Lung (tissue), 12 donors: ENCODE measurements around the gene KRTAP10-4. TPM values are rescaled to one million over a fixed set of nuclear protein-coding genes. Genes with fewer than 3 reads are reported as not detected.
"Not testable (repeated sequence)": the region's sequence is repeated elsewhere in the genome, so short reads cannot be mapped to it uniquely, and the experiment has no call there.

Source experiments
- ATAC-seq: fragments of 200-7000 bp; cut with Tn5 transposase; one replicate; pipeline ENCODE4 v1.9.1; 2020; ENCODE audit warnings: moderate number of reproducible peaks; ENCODE audit not compliant: insufficient read depth, low FRiP score
- DNase-seq, 3 donors: peaks; one replicate each; pipeline ENCODE4 v3.0.0-alpha.2; 2013 to 2017
- H3K27ac ChIP-seq, 2 donors: one replicate each; pipeline ENCODE4 v1.5.1; 2013; ENCODE audit warnings: mild to moderate bottlenecking in 2 of 2, moderate library complexity in 2 of 2, control low read depth in 1 of 2, inconsistent platforms in 1 of 2, low read depth in 1 of 2, low read length in 1 of 2
- H3K27me3 ChIP-seq, 3 donors: one replicate each; pipeline ENCODE4 v1.5.1; 2013; ENCODE audit warnings: low read length in 2 of 3; ENCODE audit not compliant: control insufficient read depth in 3 of 3, insufficient read depth in 3 of 3
- H3K36me3 ChIP-seq, 4 donors: one replicate each; pipeline ENCODE4 v1.5.1; 2013; ENCODE audit warnings: low read length in 4 of 4, mild to moderate bottlenecking in 1 of 4, moderate library complexity in 1 of 4; ENCODE audit not compliant: control insufficient read depth in 4 of 4, insufficient read depth in 4 of 4
- H3K4me1 ChIP-seq, 5 donors: one replicate each; pipeline ENCODE4 v1.5.1; 2013; ENCODE audit warnings: low read length in 5 of 5, mild to moderate bottlenecking in 2 of 5, moderate library complexity in 1 of 5; ENCODE audit not compliant: control insufficient read depth in 5 of 5, insufficient read depth in 5 of 5
- H3K4me3 ChIP-seq: one replicate; pipeline ENCODE4 v1.5.1; 2013; ENCODE audit warnings: mild to moderate bottlenecking, control low read depth, moderate library complexity
- H3K9ac ChIP-seq, 2 donors: one replicate each; pipeline ENCODE4 v1.5.1; 2013; ENCODE audit warnings: low read length in 2 of 2, control low read depth in 1 of 2; ENCODE audit not compliant: insufficient read depth in 1 of 2
- H3K9me3 ChIP-seq, 4 donors: one replicate each; pipeline ENCODE4 v1.5.1; 2013; ENCODE audit warnings: low read length in 3 of 4, mild to moderate bottlenecking in 1 of 4, moderate library complexity in 1 of 4; ENCODE audit not compliant: control insufficient read depth in 4 of 4, insufficient read depth in 3 of 4
- CTCF ChIP-seq: IDR thresholded peaks from 2 replicates; pipeline ENCODE4 v1.5.1; 2012; ENCODE audit warnings: mild to moderate bottlenecking; ENCODE audit errors: control extremely low read depth, extremely low read depth
- WGBS, 2 donors: extraction: QIAGEN DNeasy Blood & Tissue Kit; methylation state at CpG; one replicate each; pipeline ENCODE4 v1.1.7; 2013; 5-methylcytosine and 5-hydroxymethylcytosine counted together
- polyA plus RNA-seq, 2 donors: library from polyadenylated mRNA; stranded (reverse); fragments of 200-250 nt; gene quantifications; one replicate each; pipeline ENCODE4 v1.2.1, GENCODE V29; 2013
- total RNA-seq, 2 donors: library from RNA; depleted of rRNA in 1 of 2; stranded (reverse); fragments of >200 nt in 1 of 2; gene quantifications; one replicate each; pipeline ENCODE4 v1.2.1, GENCODE V29; 2014 to 2021
- donor health status: control.
- donor health status: control.
- donor health status: Bipolar disorder and iron deficiency.
- donor health status: healthy.
- donor health status: DM: yes; HTN: yes; CAD: no.

The KRTAP10-4 gene
- total and polyA plus RNA-seq, 4 donors: not detected

- H3K9ac ChIP-seq: no peak overlapping the region
- no peak for DNase-seq
- no peak for ATAC-seq
- H3K27ac ChIP-seq: no peak overlapping the region
- H3K9me3 ChIP-seq: peaks cover 0 to 3% (median 0%) of the 10 kb centered on the region in 4 donors
- TF ChIP-seq CTCF: no peak
- H3K36me3 ChIP-seq: no peaks in the 10 kb centered on the region
- 83 to 84% methylated on average over 9 of the region's 9 CpGs for WGBS, 2 donors
- H3K4me3 ChIP-seq: no peak overlapping the region
- H3K4me1 ChIP-seq: peaks cover 0 to 8% (median 0%) of the 10 kb centered on the region in 5 donors
- no peaks in the 10 kb centered on the region for H3K27me3 ChIP-seq
Observed at GRCh38 chr21:44596068-44596725, 22.7 kb downstream of the KRTAP10-4 start.

- Histone ChIP-seq H3K36me3 (no peaks in the 10 kb centered on the region), H3K27ac (no peak overlapping the region), H3K4me3 (no peak overlapping the region), H3K4me1 (peaks cover 0 to 8% (median 0%) of the 10 kb centered on the region in 5 donors), H3K27me3 (no peaks in the 10 kb centered on the region), H3K9me3 (peaks cover 0 to 3% (median 0%) of the 10 kb centered on the region in 4 donors), H3K9ac (no peak overlapping the region)
- no peak for ATAC-seq
- TF ChIP-seq CTCF: no peak
- 82 to 85% methylated on average over 11 of the region's 11 CpGs for WGBS, 2 donors
- no peak for DNase-seq
Observed at GRCh38 chr21:44598061-44598460, 24.5 kb downstream of the KRTAP10-4 start.

GRCh38 chr21:44599264-44600029 lies 25.9 kb downstream of the KRTAP10-4 start:
- Histone ChIP-seq H3K9ac (no peak overlapping the region), H3K4me1 (no peaks in the 10 kb centered on the region), H3K9me3 (peaks cover 0 to 3% (median 0%) of the 10 kb centered on the region in 4 donors), H3K36me3 (no peaks in the 10 kb centered on the region), H3K27me3 (no peaks in the 10 kb centered on the region), H3K27ac (no peak overlapping the region), H3K4me3 (no peak overlapping the region)
- 84 to 89% methylated on average over 8 of the region's 8 CpGs for WGBS, 2 donors
- no peak for TF ChIP-seq CTCF
- no peak for ATAC-seq
- DNase-seq: no peak

- H3K9ac ChIP-seq, DNase-seq, H3K9me3 ChIP-seq, H3K36me3 ChIP-seq, H3K27ac ChIP-seq, H3K27me3 ChIP-seq, ATAC-seq, H3K4me1 ChIP-seq, H3K4me3 ChIP-seq: not testable (repeated sequence)
- WGBS, 2 donors: 77 to 80% methylated on average over 16 to 23 of the region's 23 CpGs
Observed at GRCh38 chr21:44600118-44600978, 26.8 kb downstream of the KRTAP10-4 start, which contains the start of gene KRTAP10-7. Gene KRTAP10-7, plus strand, starts transcription at chr21:44600597. Its CDS starts 25 bp downstream, at chr21:44600622.

GRCh38 chr21:44601091-44601490 lies 27.6 kb downstream of the KRTAP10-4 start:
- H3K9me3 ChIP-seq, ATAC-seq, H3K4me1 ChIP-seq, H3K36me3 ChIP-seq, H3K27me3 ChIP-seq, H3K9ac ChIP-seq, H3K4me3 ChIP-seq, DNase-seq, H3K27ac ChIP-seq: not testable (repeated sequence)
- 77 to 80% methylated on average over 10 of the region's 10 CpGs for WGBS, 2 donors
